Suprapubic skin (tissue), 4 donors: ENCODE results near the gene GAS5. TPM values are rescaled to one million over a fixed set of nuclear protein-coding genes. Genes with fewer than 3 reads are reported as not detected.

Experiments used
- DNase-seq, 2 donors: peaks; one replicate each; pipeline ENCODE4 v3.0.0-alpha.2; 2019; ENCODE audit warnings: low spot score in 2 of 2
- H3K27ac ChIP-seq: fragments of 200-600 bp; sonication (generic); one replicate; pipeline ENCODE4 v1.5.1; 2019
- H3K27me3 ChIP-seq: fragments of 200-600 bp; sonication (generic); one replicate; pipeline ENCODE4 v1.5.1; 2019
- H3K36me3 ChIP-seq: fragments of 200-600 bp; sonication (generic); one replicate; pipeline ENCODE4 v1.5.1; 2019
- H3K4me1 ChIP-seq: fragments of 200-600 bp; sonication (generic); one replicate; pipeline ENCODE4 v1.5.1; 2019
- H3K4me3 ChIP-seq: fragments of 200-600 bp; sonication (generic); one replicate; pipeline ENCODE4 v1.5.1; 2019; ENCODE audit warnings: mild to moderate bottlenecking
- H3K9me3 ChIP-seq: fragments of 200-600 bp; sonication (generic); one replicate; pipeline ENCODE4 v1.5.1; 2019
- CTCF ChIP-seq, 2 donors: fragments of 200-600 bp in 1 of 2; fragments of 450-650 bp in 1 of 2; sonication (generic) in 1 of 2; IDR thresholded peaks; one replicate each; pipeline ENCODE4 v1.5.1; 2016 to 2019; ENCODE audit warnings: antibody characterized with exemption in 2 of 2, mild to moderate bottlenecking in 1 of 2, moderate library complexity in 1 of 2
- EP300 ChIP-seq: sonication (generic); formaldehyde crosslinking; IDR thresholded peaks from one replicate; pipeline ENCODE4 v1.6.1; 2017; ENCODE audit warnings: antibody characterized with exemption
- POLR2A ChIP-seq, 2 donors: fragments of 450-650 bp; IDR thresholded peaks; one replicate each; pipeline ENCODE4 v1.6.1; 2017; ENCODE audit warnings: antibody characterized with exemption in 2 of 2, mild to moderate bottlenecking in 2 of 2, moderate library complexity in 2 of 2
- POLR2AphosphoS5 ChIP-seq, 3 donors: sonication (generic); formaldehyde crosslinking; IDR thresholded peaks; one replicate each; pipeline ENCODE4 v1.6.1; 2017; ENCODE audit warnings: antibody characterized with exemption in 3 of 3
- WGBS: methylation state at CpG from one replicate; pipeline ENCODE4 v1.1.5; 2018; 5-methylcytosine and 5-hydroxymethylcytosine counted together
- total RNA-seq, 4 donors: library from RNA; depleted of rRNA; stranded (reverse); fragments of >200 nt; gene quantifications; one replicate each; pipeline ENCODE4 v1.1.0, GENCODE V29; 2016

Gene GAS5
- total RNA-seq, 4 donors from 2014 or later: 344 to 508 (median 411) TPM

- H3K4me1 ChIP-seq: no peaks in the 10 kb centered on the region
- H3K9me3 ChIP-seq: no peaks in the 10 kb centered on the region
- no peak overlapping the region for H3K4me3 ChIP-seq
- H3K27ac ChIP-seq: no peak overlapping the region
- no peak for TF ChIP-seq POLR2A (IDR thresholded peaks at IDR 0.05)
- no peak for TF ChIP-seq CTCF (IDR thresholded peaks at IDR 0.05)
- TF ChIP-seq POLR2AphosphoS5 (IDR thresholded peaks at IDR 0.05): no peak
- TF ChIP-seq EP300: no peak
- DNase-seq: no peak
- 88% methylated on average over 1 of the region's 1 CpG for WGBS
- peaks cover 10% of the 10 kb centered on the region for H3K36me3 ChIP-seq
- H3K27me3 ChIP-seq: no peaks in the 10 kb centered on the region
Observed at GRCh38 chr1:173893611-173894010, 25.8 kb upstream of the GAS5 start.

- Histone ChIP-seq H3K9me3 (no peaks in the 10 kb centered on the region), H3K27ac (no peak overlapping the region), H3K36me3 (peaks cover 21% of the 10 kb centered on the region), H3K4me3 (no peak overlapping the region), H3K27me3 (no peaks in the 10 kb centered on the region), H3K4me1 (no peaks in the 10 kb centered on the region)
- no peak for TF ChIP-seq CTCF (IDR thresholded peaks at IDR 0.05)
- TF ChIP-seq POLR2A (IDR thresholded peaks at IDR 0.05): no peak
- TF ChIP-seq POLR2AphosphoS5 (IDR thresholded peaks at IDR 0.05): no peak
- no peak for TF ChIP-seq EP300
- DNase-seq: no peak
- WGBS: 96% methylated on average over 2 of the region's 2 CpGs
Observed at GRCh38 chr1:173889885-173890284, 22.1 kb upstream of the GAS5 start.

- Histone ChIP-seq H3K27ac (no peak overlapping the region), H3K36me3 (peaks cover 18% of the 10 kb centered on the region), H3K27me3 (no peaks in the 10 kb centered on the region), H3K9me3 (no peaks in the 10 kb centered on the region), H3K4me3 (no peak overlapping the region), H3K4me1 (no peaks in the 10 kb centered on the region)
- no peak for TF ChIP-seq POLR2A (IDR thresholded peaks at IDR 0.05)
- no peak for TF ChIP-seq POLR2AphosphoS5 (IDR thresholded peaks at IDR 0.05)
- no peak for TF ChIP-seq EP300
- no peak for TF ChIP-seq CTCF (IDR thresholded peaks at IDR 0.05)
- no peak for DNase-seq
Observed at GRCh38 chr1:173888749-173889148, 21.0 kb upstream of the GAS5 start.

GRCh38 chr1:173887627-173888026 is 19.8 kb upstream of the GAS5 start:
- peaks cover 18% of the 10 kb centered on the region for H3K36me3 ChIP-seq
- H3K4me3 ChIP-seq: no peak overlapping the region
- WGBS: 93% methylated on average over 2 of the region's 2 CpGs
- H3K27me3 ChIP-seq: no peaks in the 10 kb centered on the region
- no peaks in the 10 kb centered on the region for H3K9me3 ChIP-seq
- no peak overlapping the region for H3K27ac ChIP-seq
- H3K4me1 ChIP-seq: no peaks in the 10 kb centered on the region
- no peak for TF ChIP-seq CTCF (IDR thresholded peaks at IDR 0.05)
- no peak for TF ChIP-seq POLR2A (IDR thresholded peaks at IDR 0.05)
- TF ChIP-seq EP300: no peak
- no peak for TF ChIP-seq POLR2AphosphoS5 (IDR thresholded peaks at IDR 0.05)
- no peak for DNase-seq

- no peak overlapping the region for H3K27ac ChIP-seq
- WGBS: 89% methylated on average over 4 of the region's 4 CpGs
- DNase-seq: no peak
- TF ChIP-seq POLR2A (IDR thresholded peaks at IDR 0.05) (no peak), POLR2AphosphoS5 (IDR thresholded peaks at IDR 0.05) (no peak), CTCF (IDR thresholded peaks at IDR 0.05) (no peak)
- H3K27me3 ChIP-seq: no peaks in the 10 kb centered on the region
- H3K36me3 ChIP-seq: peaks cover 18% of the 10 kb centered on the region
- H3K4me1 ChIP-seq: no peaks in the 10 kb centered on the region
- no peaks in the 10 kb centered on the region for H3K9me3 ChIP-seq
- no peak overlapping the region for H3K4me3 ChIP-seq
Observed at GRCh38 chr1:173886746-173887611, 19.2 kb upstream of the GAS5 start.
